ENCODE data around the gene REXO5. TPM values are rescaled to one million over a fixed set of nuclear protein-coding genes. Genes with fewer than 3 reads are reported as not detected.

Gene REXO5
- total and polyA plus RNA-seq, 2 donors (not counting 3 experiments of a cell fraction or from before 2014, with no cell fraction given) = 2.3 to 11.5 TPM

- dilution Hi-C loops (cut with MboI; ENCODE audit: extremely low pct_ligation_motif_present, low sequenced_read_pairs) = no loop called here
- no peak overlapping the region for H3K9ac ChIP-seq (replicated peaks; ENCODE audit: extremely low read depth, insufficient read depth, low read length)
- no peak overlapping the region for H2AFZ ChIP-seq (ENCODE audit: low read depth, low read length)
- BruUV-seq (replicated peaks) = no TSS peak
- CTCF ChIA-PET = no interaction called here
- H3K36me3 ChIP-seq (ENCODE audit: control insufficient read depth in 2 of 2, extremely low read depth in 1 of 2, insufficient read depth in 2 of 2, low read length in 2 of 2) = peaks cover 4 to 8% of the 10 kb centered on the region in 2 experiments
- DNase-seq (ENCODE audit: low read depth, low spot score) (no peak), FAIRE-seq (no peak)
- no peaks in the 10 kb centered on the region for H3K4me1 ChIP-seq (ENCODE audit: control insufficient read depth, extremely low read depth, insufficient read depth, low read length)
- H4K20me1 ChIP-seq (replicated peaks; ENCODE audit: control insufficient read depth, extremely low read depth, insufficient read depth, low read length) = no peaks in the 10 kb centered on the region
- POLR2A ChIA-PET = no interaction called here
- no peak overlapping the region for H3K4me3 ChIP-seq (replicated peaks in 1 of 3; ENCODE audit: insufficient read depth in 1 of 3, low read depth in 1 of 3, low read length in 3 of 3)
- H3K9me3 ChIP-seq (replicated peaks; ENCODE audit: control insufficient read depth, insufficient read depth, low read length) = no peaks in the 10 kb centered on the region
- no peak overlapping the region for H3K4me2 ChIP-seq (ENCODE audit: insufficient read depth, low read length)
- no peak for TF ChIP-seq CTCF (IDR thresholded peaks at IDR 0.05; ENCODE audit: extremely low read depth in 1 of 2, insufficient read depth in 1 of 2, low read depth in 1 of 2, low read length in 2 of 2)
- intact Hi-C loops (cut with micrococcal nuclease) = no loop called here
- no peaks in the 10 kb centered on the region for H3K79me2 ChIP-seq (ENCODE audit: control insufficient read depth, insufficient read depth, low read length)
- no peaks in the 10 kb centered on the region for H3K27me3 ChIP-seq (ENCODE audit: control insufficient read depth in 2 of 2, insufficient read depth in 2 of 2, low read length in 2 of 2)
- H3K27ac ChIP-seq (ENCODE audit: insufficient read depth, low read depth, low read length) = no peak overlapping the region
- H3K9me1 ChIP-seq (replicated peaks; ENCODE audit: control insufficient read depth, extremely low read depth, insufficient read depth, low read length) = no peaks in the 10 kb centered on the region
These were observed 16.4 kb downstream of the REXO5 start for GRCh38 chr16:20822521-20823325.

GRCh38 chr16:20826039-20826566 is 19.8 kb downstream of the REXO5 start:
- no peak overlapping the region for H2AFZ ChIP-seq (ENCODE audit: low read depth, low read length)
- intact Hi-C loops (cut with micrococcal nuclease) = no loop called here
- FAIRE-seq (no peak), DNase-seq (ENCODE audit: low read depth, low spot score) (no peak)
- no peak overlapping the region for H3K4me3 ChIP-seq (replicated peaks in 1 of 3; ENCODE audit: insufficient read depth in 1 of 3, low read depth in 1 of 3, low read length in 3 of 3)
- no peak overlapping the region for H3K9ac ChIP-seq (replicated peaks; ENCODE audit: extremely low read depth, insufficient read depth, low read length)
- no TSS peak for BruUV-seq (replicated peaks)
- H3K79me2 ChIP-seq (ENCODE audit: control insufficient read depth, insufficient read depth, low read length) = no peaks in the 10 kb centered on the region
- no peaks in the 10 kb centered on the region for H3K27me3 ChIP-seq (ENCODE audit: control insufficient read depth in 2 of 2, insufficient read depth in 2 of 2, low read length in 2 of 2)
- H3K9me3 ChIP-seq (replicated peaks; ENCODE audit: control insufficient read depth, insufficient read depth, low read length) = no peaks in the 10 kb centered on the region
- dilution Hi-C loops (cut with MboI; ENCODE audit: extremely low pct_ligation_motif_present, low sequenced_read_pairs) = no loop called here
- POLR2A ChIA-PET = no interaction called here
- no peaks in the 10 kb centered on the region for H3K4me1 ChIP-seq (ENCODE audit: control insufficient read depth, extremely low read depth, insufficient read depth, low read length)
- no peaks in the 10 kb centered on the region for H3K9me1 ChIP-seq (replicated peaks; ENCODE audit: control insufficient read depth, extremely low read depth, insufficient read depth, low read length)
- CTCF ChIA-PET = interaction anchor here (1.0 to 2.9 kb wide), 4 partner anchors 10 to 24 kb away, joined by 3 to 10 read pairs (median 4); no protein-coding TSS in a partner anchor
- H4K20me1 ChIP-seq (replicated peaks; ENCODE audit: control insufficient read depth, extremely low read depth, insufficient read depth, low read length) = no peaks in the 10 kb centered on the region
- TF ChIP-seq FOS (IDR thresholded peaks at IDR 0.05; ENCODE audit: borderline replicate concordance, insufficient read depth, low read length) (no peak), CTCF (IDR thresholded peaks at IDR 0.05; ENCODE audit: extremely low read depth in 1 of 2, insufficient read depth in 1 of 2, low read depth in 1 of 2, low read length in 2 of 2) (no peak), EZH2 (IDR thresholded peaks at IDR 0.05; ENCODE audit: borderline replicate concordance, low read depth, low read length, severe bottlenecking) (no peak), MYC (IDR thresholded peaks at IDR 0.05; ENCODE audit: low read depth, low read length) (no peak), JUN (IDR thresholded peaks at IDR 0.05; ENCODE audit: borderline replicate concordance, insufficient read depth, insufficient read length, low read depth) (no peak), GATA2 (IDR thresholded peaks at IDR 0.05; ENCODE audit: insufficient read depth, insufficient read length, low read depth, low read length) (no peak), POLR2AphosphoS5 (IDR thresholded peaks at IDR 0.05; ENCODE audit: insufficient read depth, low read depth, low read length) (no peak), POLR2A (IDR thresholded peaks at IDR 0.05; ENCODE audit: low read depth, low read length) (no peak), MAX (IDR thresholded peaks at IDR 0.05; ENCODE audit: insufficient read depth, insufficient read length) (no peak)
- peaks cover 4 to 7% of the 10 kb centered on the region in 2 experiments for H3K36me3 ChIP-seq (ENCODE audit: control insufficient read depth in 2 of 2, extremely low read depth in 1 of 2, insufficient read depth in 2 of 2, low read length in 2 of 2)
- no peak overlapping the region for H3K27ac ChIP-seq (ENCODE audit: insufficient read depth, low read depth, low read length)
- no peak overlapping the region for H3K4me2 ChIP-seq (ENCODE audit: insufficient read depth, low read length)

All from endothelial cell of umbilical vein (primary cell).